Suppressor macrophage (primary cell): ENCODE data around the gene PDZRN4.
"Not testable (repeated sequence)": the region's sequence is repeated elsewhere in the genome, so short reads cannot be mapped to it uniquely, and the experiment has no call there.

ENCODE experiments used
- DNase-seq, 4 experiments: peaks; one replicate each; pipeline ENCODE4 v3.0.0-alpha.2; 2020 to 2022

The PDZRN4 gene

GRCh38 chr12:41573445-41573844 is 385.3 kb downstream of the PDZRN4 start:
- DNase-seq: no peak

GRCh38 chr12:41576925-41577324 is 388.8 kb downstream of the PDZRN4 start:
- DNase-seq: no peak

GRCh38 chr12:41577995-41578394 is 389.9 kb downstream of the PDZRN4 start:
- no peak for DNase-seq

- DNase-seq: no peak
Measured at GRCh38 chr12:41585784-41586183, 397.7 kb downstream of the PDZRN4 start.

GRCh38 chr12:41587574-41587973 is 399.5 kb downstream of the PDZRN4 start:
- no peak for DNase-seq

GRCh38 chr12:41589878-41590277 is 401.8 kb downstream of the PDZRN4 start:
- no peak for DNase-seq

- no peak for DNase-seq
Measured at GRCh38 chr12:41596190-41596589, 408.1 kb downstream of the PDZRN4 start.

- DNase-seq: peak; percentile 64 to 91 (median 78)
Measured at GRCh38 chr12:41604830-41605229, 416.7 kb downstream of the PDZRN4 start.

GRCh38 chr12:41605545-41606305 is 417.6 kb downstream of the PDZRN4 start:
- DNase-seq: peak; percentile 53 to 90 (median 76)

GRCh38 chr12:41606468-41607445 is 418.6 kb downstream of the PDZRN4 start:
- no peak for DNase-seq

- DNase-seq: no peak
Measured at GRCh38 chr12:41612892-41613557, 424.9 kb downstream of the PDZRN4 start.

- DNase-seq: not testable (repeated sequence)
Measured at GRCh38 chr12:41615174-41615573, 427.1 kb downstream of the PDZRN4 start.

- no peak for DNase-seq
Measured at GRCh38 chr12:41619705-41620104, 431.6 kb downstream of the PDZRN4 start.

GRCh38 chr12:41621291-41621690 is 433.2 kb downstream of the PDZRN4 start:
- DNase-seq: no peak
